Measurements from ENCODE around the gene EFCAB14. TPM values are rescaled to one million over a fixed set of nuclear protein-coding genes. Genes with fewer than 3 reads are reported as not detected.
A peak's percentile ranks its signal among the peaks of the same experiment; 100 is the strongest.

The EFCAB14 gene
- total and polyA plus RNA-seq, 9 of the 15 experiments (the other 6 are each of a cell fraction or from before 2014, with no cell fraction given) = 7.3 to 49.0 (median 37.3) TPM

DNA sequence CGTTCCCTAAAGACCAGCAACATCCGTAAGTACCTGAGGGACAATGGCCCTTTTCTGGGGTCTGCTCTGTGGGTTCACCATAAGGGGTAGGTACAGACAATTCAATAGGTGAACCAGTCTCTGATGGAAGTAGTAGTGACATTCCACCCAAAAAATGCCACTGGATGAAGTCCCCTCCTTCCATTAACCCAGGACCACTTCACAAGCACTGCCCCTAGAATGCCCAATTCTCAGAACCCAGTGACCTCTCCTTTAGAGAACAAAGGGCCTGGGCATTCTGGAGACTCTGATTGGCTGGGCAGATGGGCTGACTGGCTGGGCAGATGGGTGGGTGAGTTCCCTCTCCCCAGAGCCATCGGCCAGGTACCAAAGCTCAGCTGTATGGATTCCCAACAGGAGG lies 47.4 kb downstream of the EFCAB14 start, which contains the start of gene TEX38:
Gene TEX38 (plus strand): TSS at position 301 of the 400 bp plus-strand sequence. CDS start 81 bp downstream, at position 382.
- no peaks in the 10 kb centered on the region for H3K27me3 ChIP-seq (ENCODE audit: control insufficient read depth in 2 of 2, insufficient read depth in 2 of 2, low read length in 2 of 2)
- ChIA-PET CTCF (ENCODE audit: low intra/inter-chr PET ratio) (no interaction called here), POLR2A (interaction anchor here (2.1 kb wide), 1 partner anchor 7 kb away, joined by 8 read pairs; no protein-coding TSS in a partner anchor)
- intact Hi-C loops (cut with micrococcal nuclease) (no loop called here), in situ Hi-C loops (cut with MboI) (no loop called here)
- no TSS peak for BruUV-seq (replicated peaks)
- H3K9me1 ChIP-seq (ENCODE audit: control insufficient read depth, insufficient read depth, low read length) = peaks cover 6% of the 10 kb centered on the region
- H4K20me1 ChIP-seq (replicated peaks; ENCODE audit: control insufficient read depth, insufficient read depth, low read length) = no peaks in the 10 kb centered on the region
- DNase-seq (ENCODE audit: extremely low read depth in 1 of 4, low spot score in 3 of 4) (no peak), FAIRE-seq (no peak), ATAC-seq (no peak)
- no peak within 1 kb of the TSS for H3K4me3 ChIP-seq
- peaks cover 26% of the 10 kb centered on the region; the same call in 2 of the 3 replicates for H3K36me3 ChIP-seq (ENCODE audit: control insufficient read depth, insufficient read depth, low read length)
- H3K79me2 ChIP-seq (ENCODE audit: control insufficient read depth, insufficient read depth, low read length) = peaks cover 13% of the 10 kb centered on the region
- H3K9ac ChIP-seq (ENCODE audit: insufficient read depth in 1 of 2, low read depth in 2 of 2, low read length in 2 of 2) = peak within 1 kb of the TSS in 1 of 2 experiments; percentile 47; a peak in 1 of 4 replicates
- H3K4me2 ChIP-seq (ENCODE audit: insufficient read depth, low read length) = no peak within 1 kb of the TSS
- no peak within 1 kb of the TSS; the same call in 2 of the 3 replicates for H3K27ac ChIP-seq (ENCODE audit: extremely low read depth, low read depth, low read length)
- 82% methylated on average over 3 of the region's 3 CpGs for WGBS (ENCODE audit: insufficient coverage, low coverage, missing lambda C conversion rate)
- H2AFZ ChIP-seq (ENCODE audit: low read depth, low read length) = no peak within 1 kb of the TSS
- TF ChIP-seq, protein P1, sequence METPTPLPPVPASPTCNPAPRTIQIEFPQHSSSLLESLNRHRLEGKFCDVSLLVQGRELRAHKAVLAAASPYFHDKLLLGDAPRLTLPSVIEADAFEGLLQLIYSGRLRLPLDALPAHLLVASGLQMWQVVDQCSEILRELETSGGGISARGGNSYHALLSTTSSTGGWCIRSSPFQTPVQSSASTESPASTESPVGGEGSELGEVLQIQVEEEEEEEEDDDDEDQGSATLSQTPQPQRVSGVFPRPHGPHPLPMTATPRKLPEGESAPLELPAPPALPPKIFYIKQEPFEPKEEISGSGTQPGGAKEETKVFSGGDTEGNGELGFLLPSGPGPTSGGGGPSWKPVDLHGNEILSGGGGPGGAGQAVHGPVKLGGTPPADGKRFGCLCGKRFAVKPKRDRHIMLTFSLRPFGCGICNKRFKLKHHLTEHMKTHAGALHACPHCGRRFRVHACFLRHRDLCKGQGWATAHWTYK (CRISPR knock-in tag; IDR thresholded peaks at IDR 0.05) = no peak
- TF ChIP-seq, protein P2, sequence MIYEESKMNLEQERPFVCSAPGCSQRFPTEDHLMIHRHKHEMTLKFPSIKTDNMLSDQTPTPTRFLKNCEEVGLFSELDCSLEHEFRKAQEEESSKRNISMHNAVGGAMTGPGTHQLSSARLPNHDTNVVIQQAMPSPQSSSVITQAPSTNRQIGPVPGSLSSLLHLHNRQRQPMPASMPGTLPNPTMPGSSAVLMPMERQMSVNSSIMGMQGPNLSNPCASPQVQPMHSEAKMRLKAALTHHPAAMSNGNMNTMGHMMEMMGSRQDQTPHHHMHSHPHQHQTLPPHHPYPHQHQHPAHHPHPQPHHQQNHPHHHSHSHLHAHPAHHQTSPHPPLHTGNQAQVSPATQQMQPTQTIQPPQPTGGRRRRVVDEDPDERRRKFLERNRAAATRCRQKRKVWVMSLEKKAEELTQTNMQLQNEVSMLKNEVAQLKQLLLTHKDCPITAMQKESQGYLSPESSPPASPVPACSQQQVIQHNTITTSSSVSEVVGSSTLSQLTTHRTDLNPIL (CRISPR knock-in tag; IDR thresholded peaks at IDR 0.05) = no peak
- TF ChIP-seq TAF1 (IDR thresholded peaks at IDR 0.05; ENCODE audit: control insufficient read depth, extremely low read depth, insufficient read depth, low read length, severe bottlenecking) (no peak), ZNF263 (CRISPR knock-in tag; IDR thresholded peaks at IDR 0.05; ENCODE audit: borderline replicate concordance) (no peak), TARDBP (IDR thresholded peaks at IDR 0.05) (no peak)
- peaks cover 13 to 40% of the 10 kb centered on the region in 2 experiments; a peak in 4 of 5 replicates for H3K4me1 ChIP-seq (replicated peaks in 1 of 2; ENCODE audit: control insufficient read depth in 2 of 2, insufficient read depth in 2 of 2, low read length in 2 of 2)
- H3K9me3 ChIP-seq (replicated peaks; ENCODE audit: control insufficient read depth, insufficient read depth, low read depth, low read length) = no peaks in the 10 kb centered on the region

Data from K562 (cell line).